Adipocyte (in vitro differentiated cells): ENCODE measurements around the gene CCDC102B.

Source experiments
- DNase-seq: peaks from one replicate; pipeline ENCODE4 v3.0.0-alpha.2; 2015; ENCODE audit warnings: low read depth
- H3K27me3 ChIP-seq: replicated peaks from 2 replicates; pipeline ENCODE4 v1.7.0; 2013; ENCODE audit warnings: mild to moderate bottlenecking, low read length, moderate library complexity; ENCODE audit not compliant: control insufficient read depth, insufficient read depth
- H3K36me3 ChIP-seq: 2 replicates; pipeline ENCODE4 v1.7.0; 2013; ENCODE audit warnings: low read length, mild to moderate bottlenecking, moderate library complexity; ENCODE audit not compliant: control insufficient read depth, insufficient read depth, severe bottlenecking
- H3K4me1 ChIP-seq: 2 replicates; pipeline ENCODE4 v1.7.0; 2013; ENCODE audit warnings: mild to moderate bottlenecking, low read length, moderate library complexity; ENCODE audit not compliant: control insufficient read depth, insufficient read depth
- H3K4me3 ChIP-seq: 2 replicates; pipeline ENCODE4 v1.7.0; 2013; ENCODE audit warnings: mild to moderate bottlenecking, low read length, moderate library complexity
- H3K9ac ChIP-seq: 2 replicates; pipeline ENCODE4 v1.7.0; 2013; ENCODE audit warnings: mild to moderate bottlenecking, low read length, moderate library complexity
- H3K9me3 ChIP-seq: 2 replicates; pipeline ENCODE4 v1.7.0; 2013; ENCODE audit warnings: mild to moderate bottlenecking, low read length, moderate library complexity; ENCODE audit not compliant: control insufficient read depth

CCDC102B gene

DNA sequence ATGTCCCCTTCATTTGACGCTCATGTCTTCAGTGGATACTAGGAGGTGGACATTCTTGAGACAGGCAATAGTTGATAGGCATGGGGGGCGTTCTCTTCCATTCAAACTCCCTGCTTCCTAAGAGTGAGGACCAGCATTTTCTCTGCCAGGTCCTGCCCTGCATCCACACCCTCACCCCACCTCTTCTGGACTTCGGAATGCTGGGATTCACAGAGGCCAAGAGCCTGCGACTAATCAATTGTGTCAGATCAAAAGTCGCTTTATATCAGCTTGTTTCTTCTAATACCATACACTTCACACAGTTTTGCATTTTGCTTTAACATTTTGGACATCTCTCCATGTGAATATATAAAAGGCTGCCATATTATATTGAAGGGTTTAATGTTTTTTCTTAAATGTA, 210.7 kb downstream of the CCDC102B start:
- Histone ChIP-seq H3K36me3 (no peaks in the 10 kb centered on the region), H3K4me1 (no peaks in the 10 kb centered on the region), H3K27me3 (no peaks in the 10 kb centered on the region), H3K9ac (no peak overlapping the region), H3K4me3 (no peak overlapping the region), H3K9me3 (no peaks in the 10 kb centered on the region)
- no peak for DNase-seq

DNA sequence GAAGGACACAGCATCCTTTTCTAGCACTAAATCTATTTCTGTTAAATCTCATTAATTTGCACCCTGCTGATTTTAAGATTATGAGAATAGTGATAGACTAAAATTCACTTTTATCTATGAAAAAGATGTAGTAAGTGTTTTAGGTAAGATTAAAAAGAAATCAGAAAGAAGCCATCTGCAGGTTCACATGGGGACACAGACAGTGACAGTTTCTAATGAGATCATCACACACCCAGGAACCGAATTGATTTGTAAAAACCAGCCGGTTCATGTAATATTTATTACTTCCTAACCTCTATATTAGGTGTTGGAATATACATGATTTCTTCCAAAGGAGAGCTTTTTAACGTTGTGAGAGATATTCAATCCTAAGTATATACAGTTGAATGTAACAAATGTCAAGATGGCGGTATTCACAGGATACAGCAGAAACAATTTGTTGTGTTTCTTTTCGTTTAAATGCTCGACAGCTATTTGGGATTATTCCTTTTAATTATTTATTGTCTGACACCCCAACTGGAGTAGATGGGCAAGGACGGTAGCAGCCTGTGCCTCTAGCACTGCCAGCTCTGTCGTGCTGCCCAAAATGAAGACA, 223.4 kb downstream of the CCDC102B start:
- no peaks in the 10 kb centered on the region for H3K9me3 ChIP-seq
- H3K27me3 ChIP-seq: no peaks in the 10 kb centered on the region
- DNase-seq: no peak
- no peaks in the 10 kb centered on the region for H3K36me3 ChIP-seq
- H3K4me1 ChIP-seq: no peaks in the 10 kb centered on the region
- no peak overlapping the region for H3K9ac ChIP-seq
- no peak overlapping the region for H3K4me3 ChIP-seq

DNA sequence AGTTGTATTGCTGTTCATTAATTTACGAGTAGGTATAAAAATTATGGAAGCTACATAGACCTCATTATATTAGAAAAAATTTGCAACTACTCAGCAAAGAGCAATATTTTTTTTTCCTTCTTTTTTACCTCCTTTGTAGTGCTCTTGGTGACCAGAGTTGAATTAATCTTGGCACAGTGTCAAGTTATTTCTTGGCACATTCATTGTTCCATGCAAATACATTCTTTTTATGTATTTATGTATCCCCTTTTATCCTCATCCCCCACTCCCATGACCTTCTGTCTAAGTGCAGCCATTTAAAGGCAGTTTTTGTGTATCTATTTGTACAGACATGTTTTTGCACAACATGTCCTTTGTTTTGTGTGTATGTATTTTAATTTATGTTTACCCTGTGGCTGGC, 224.5 kb downstream of the CCDC102B start:
- no peak for DNase-seq

DNA sequence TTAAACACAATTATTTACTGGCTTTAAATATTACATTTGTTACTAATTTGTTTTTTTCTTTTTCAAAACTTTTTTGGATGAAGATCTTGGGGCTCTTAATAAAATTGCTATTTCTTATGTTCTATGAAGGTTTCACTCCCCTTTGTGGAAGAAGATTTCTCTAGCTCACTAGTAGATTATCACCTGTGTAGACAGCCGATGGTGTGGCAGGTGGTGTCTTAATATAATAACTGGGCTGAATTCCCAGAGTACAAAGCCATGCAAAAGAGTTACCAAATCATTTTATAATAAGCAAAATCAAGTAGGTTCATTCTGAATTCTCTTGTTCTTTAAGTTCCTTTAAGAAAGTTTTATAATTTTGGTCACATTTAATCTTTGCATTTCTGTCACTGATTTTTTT, 233.7 kb downstream of the CCDC102B start:
- Histone ChIP-seq H3K9me3 (no peaks in the 10 kb centered on the region), H3K27me3 (no peaks in the 10 kb centered on the region), H3K4me3 (no peak overlapping the region), H3K9ac (no peak overlapping the region), H3K36me3 (no peaks in the 10 kb centered on the region), H3K4me1 (no peaks in the 10 kb centered on the region)
- DNase-seq: no peak

More for the DNA sequence above, 224.5 kb downstream of the CCDC102B start:
- Histone ChIP-seq H3K9ac (no peak overlapping the region), H3K27me3 (no peaks in the 10 kb centered on the region), H3K36me3 (no peaks in the 10 kb centered on the region), H3K4me3 (no peak overlapping the region), H3K9me3 (no peaks in the 10 kb centered on the region), H3K4me1 (no peaks in the 10 kb centered on the region)

DNA sequence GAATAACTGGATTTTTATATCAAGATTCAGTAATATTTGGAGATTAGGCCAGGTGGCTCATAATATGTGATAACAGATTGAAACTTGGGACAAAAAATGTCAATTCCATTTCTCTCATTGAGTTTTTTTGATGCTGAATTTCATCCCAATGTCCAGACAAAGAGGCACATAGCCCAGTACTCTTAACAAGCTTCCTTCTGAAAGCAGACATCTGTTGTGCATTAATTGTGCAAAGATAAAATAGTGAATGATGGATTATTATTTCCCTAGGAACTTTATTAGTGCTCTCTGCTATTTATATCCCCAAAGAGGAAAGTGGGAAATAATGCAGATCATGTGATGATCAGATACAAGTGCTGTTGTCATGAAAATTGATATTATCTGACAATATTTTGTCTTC, 234.1 kb downstream of the CCDC102B start:
- no peaks in the 10 kb centered on the region for H3K27me3 ChIP-seq
- H3K36me3 ChIP-seq: no peaks in the 10 kb centered on the region
- no peak overlapping the region for H3K4me3 ChIP-seq
- no peak overlapping the region for H3K9ac ChIP-seq
- no peak for DNase-seq
- no peaks in the 10 kb centered on the region for H3K9me3 ChIP-seq
- no peaks in the 10 kb centered on the region for H3K4me1 ChIP-seq

DNA sequence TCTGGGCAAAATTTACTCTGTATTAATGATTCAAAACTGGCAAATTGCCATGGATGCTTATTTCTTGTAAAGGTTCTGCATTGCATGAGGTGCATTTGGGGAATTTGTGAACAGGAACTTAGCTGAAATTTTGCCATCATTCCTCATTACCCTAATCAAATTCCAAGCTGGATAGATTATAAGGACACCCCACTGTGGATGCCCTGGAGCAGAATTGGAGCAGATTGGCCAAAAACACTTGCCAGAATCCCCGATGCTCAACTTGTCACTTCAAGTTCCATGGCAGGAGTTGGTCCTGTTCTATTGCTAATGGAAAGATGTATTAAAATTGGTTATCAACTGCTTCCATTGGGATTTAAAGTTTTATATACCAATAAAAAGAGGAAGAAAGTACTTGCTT, 237.9 kb downstream of the CCDC102B start:
- no peaks in the 10 kb centered on the region for H3K9me3 ChIP-seq
- H3K4me1 ChIP-seq: no peaks in the 10 kb centered on the region
- H3K36me3 ChIP-seq: no peaks in the 10 kb centered on the region
- H3K9ac ChIP-seq: no peak overlapping the region
- H3K4me3 ChIP-seq: no peak overlapping the region
- DNase-seq: no peak
- no peaks in the 10 kb centered on the region for H3K27me3 ChIP-seq

DNA sequence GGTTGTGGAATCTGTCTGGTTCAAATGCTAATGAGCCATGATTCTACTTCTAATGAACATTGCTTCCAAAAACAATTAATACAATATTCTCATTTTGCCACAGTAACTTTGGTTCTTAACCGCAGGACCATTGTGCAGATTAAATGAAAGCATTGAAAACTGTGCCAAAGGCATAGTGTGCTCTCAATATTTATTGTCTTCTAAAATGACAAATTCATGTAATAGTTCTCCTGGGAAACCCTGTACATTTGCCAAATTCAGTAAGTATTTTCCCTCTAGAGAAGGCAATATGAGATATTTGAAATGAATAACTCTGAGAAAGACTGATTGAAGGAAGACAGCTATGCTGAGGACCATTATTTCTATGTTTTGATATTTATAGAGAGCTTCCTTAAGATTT, 246.3 kb downstream of the CCDC102B start:
- Histone ChIP-seq H3K4me1 (no peaks in the 10 kb centered on the region), H3K36me3 (no peaks in the 10 kb centered on the region), H3K9ac (no peak overlapping the region), H3K27me3 (no peaks in the 10 kb centered on the region), H3K9me3 (no peaks in the 10 kb centered on the region), H3K4me3 (no peak overlapping the region)
- no peak for DNase-seq

DNA sequence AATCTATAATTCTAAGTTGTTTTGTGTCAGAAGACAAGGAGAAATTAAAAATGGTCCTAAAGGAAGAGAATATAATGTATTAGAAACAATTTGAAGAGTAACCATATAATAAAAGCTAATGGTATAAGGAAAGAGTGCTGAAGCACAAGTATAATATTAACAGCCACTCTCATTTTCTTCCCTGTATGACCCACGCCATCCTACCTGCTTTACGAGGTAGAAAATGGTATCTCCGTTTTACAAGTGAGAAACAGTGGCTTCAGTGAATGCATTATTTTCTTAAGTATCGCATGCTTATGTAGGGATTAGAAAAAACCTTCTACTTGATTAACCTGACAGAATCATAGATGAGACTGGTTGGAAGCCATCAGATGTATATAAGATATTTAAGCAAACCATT, 266.2 kb downstream of the CCDC102B start:
- no peaks in the 10 kb centered on the region for H3K36me3 ChIP-seq
- peaks cover 6% of the 10 kb centered on the region for H3K4me1 ChIP-seq
- H3K4me3 ChIP-seq: no peak overlapping the region
- H3K9ac ChIP-seq: no peak overlapping the region
- DNase-seq: no peak
- no peaks in the 10 kb centered on the region for H3K9me3 ChIP-seq
- no peaks in the 10 kb centered on the region for H3K27me3 ChIP-seq

DNA sequence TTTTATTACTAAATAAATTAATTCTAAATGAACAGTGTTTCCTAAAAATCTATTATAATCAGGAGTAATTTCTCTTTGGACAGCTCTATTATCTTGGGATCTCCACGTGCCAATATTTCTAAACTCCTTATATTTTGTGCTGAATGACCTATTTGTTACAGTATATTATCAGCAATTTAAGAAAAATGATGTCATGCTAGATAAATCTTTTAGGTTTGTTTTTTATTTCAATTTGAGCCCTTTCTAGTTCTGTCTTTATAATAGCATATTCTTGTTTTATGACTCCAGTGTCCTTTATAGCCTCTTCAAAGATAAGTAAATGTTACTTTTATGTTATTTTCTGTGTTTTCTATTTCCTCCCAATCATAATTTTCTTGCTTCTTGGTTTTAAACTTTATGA, 269.2 kb downstream of the CCDC102B start:
- no peaks in the 10 kb centered on the region for H3K27me3 ChIP-seq
- no peak overlapping the region for H3K4me3 ChIP-seq
- peaks cover 6% of the 10 kb centered on the region for H3K4me1 ChIP-seq
- no peaks in the 10 kb centered on the region for H3K9me3 ChIP-seq
- H3K36me3 ChIP-seq: no peaks in the 10 kb centered on the region
- H3K9ac ChIP-seq: no peak overlapping the region
- DNase-seq: no peak

DNA sequence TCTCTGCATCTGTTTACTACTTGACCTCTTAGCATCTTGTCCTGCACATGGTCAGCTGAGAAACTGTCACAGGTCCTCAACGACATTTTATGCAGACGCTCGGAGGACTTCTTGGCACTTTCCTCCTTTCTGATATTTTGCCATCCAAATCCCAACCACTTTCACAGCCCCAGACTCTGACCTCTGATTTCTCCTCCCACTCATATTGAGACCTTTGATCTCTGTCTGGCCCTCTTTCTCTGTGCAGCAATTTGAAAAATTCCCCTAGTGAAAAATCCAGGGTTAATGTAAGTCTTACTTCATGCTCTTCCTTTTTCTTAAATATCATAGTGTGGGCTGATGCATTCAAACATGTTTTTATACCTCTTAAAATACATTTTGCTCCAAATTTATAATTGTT, 273.8 kb downstream of the CCDC102B start:
- no peak for DNase-seq
- no peaks in the 10 kb centered on the region for H3K36me3 ChIP-seq

DNA sequence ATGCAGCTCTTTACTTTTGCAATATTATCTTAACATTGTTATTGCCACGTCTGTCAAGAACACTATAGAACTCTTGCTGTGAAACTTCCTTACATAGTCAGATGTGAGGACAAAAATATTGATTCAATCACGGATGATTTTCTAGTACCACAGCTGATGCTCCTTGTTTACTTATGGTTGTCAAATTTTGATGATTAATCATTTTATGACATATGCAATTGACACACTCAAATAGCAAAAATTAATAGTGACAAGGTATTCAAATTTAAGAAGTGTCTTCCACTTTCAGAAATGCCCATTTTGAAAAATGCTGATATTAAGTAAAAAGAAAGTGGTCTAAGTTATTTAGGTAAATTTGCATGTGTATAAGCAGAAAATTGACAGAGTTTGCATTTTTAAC, 284.0 kb downstream of the CCDC102B start:
- no peak for DNase-seq
- Histone ChIP-seq H3K4me1 (no peaks in the 10 kb centered on the region), H3K27me3 (no peaks in the 10 kb centered on the region), H3K9me3 (no peaks in the 10 kb centered on the region), H3K9ac (no peak overlapping the region), H3K4me3 (no peak overlapping the region), H3K36me3 (no peaks in the 10 kb centered on the region)

More for the DNA sequence above, 273.8 kb downstream of the CCDC102B start:
- Histone ChIP-seq H3K4me1 (no peaks in the 10 kb centered on the region), H3K9me3 (no peaks in the 10 kb centered on the region), H3K4me3 (no peak overlapping the region), H3K27me3 (no peaks in the 10 kb centered on the region), H3K9ac (no peak overlapping the region)

DNA sequence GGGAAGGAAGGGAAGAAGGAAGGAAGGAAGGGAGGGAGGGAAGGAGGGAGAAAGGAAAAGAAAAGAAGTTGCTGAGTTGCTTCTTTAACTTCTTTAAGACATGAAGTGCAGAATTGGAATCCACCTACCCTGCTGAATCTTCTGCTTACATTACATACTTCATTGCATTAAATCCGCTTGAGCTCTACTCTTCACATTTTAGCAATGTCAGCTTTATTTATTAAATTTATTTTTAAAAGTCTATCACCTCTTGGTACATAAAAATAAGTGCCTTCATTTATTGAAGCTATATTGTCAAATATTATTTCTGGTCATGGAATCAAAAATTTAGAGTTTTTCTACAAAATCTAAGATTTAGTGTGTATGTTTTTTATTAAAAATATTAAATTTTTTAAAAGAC, 284.6 kb downstream of the CCDC102B start:
- no peaks in the 10 kb centered on the region for H3K27me3 ChIP-seq
- no peaks in the 10 kb centered on the region for H3K36me3 ChIP-seq
- no peaks in the 10 kb centered on the region for H3K4me1 ChIP-seq
- H3K9ac ChIP-seq: no peak overlapping the region
- DNase-seq: no peak
- H3K9me3 ChIP-seq: no peaks in the 10 kb centered on the region
- H3K4me3 ChIP-seq: no peak overlapping the region
